Measurements from ENCODE around the gene CADPS2. TPM values are rescaled to one million over a fixed set of nuclear protein-coding genes. Genes with fewer than 3 reads are reported as not detected.

The CADPS2 gene
- total RNA-seq, 1 experiment from 2014 or later: 12.2 TPM

- TF ChIP-seq GRHL2 (CRISPR knock-in tag; IDR thresholded peaks at IDR 0.05; ENCODE audit: insufficient replicate concordance, severe bottlenecking) (no peak), FOXK1 (CRISPR knock-in tag; IDR thresholded peaks at IDR 0.05) (peak; percentile 75; the same call in 1 of the 2 replicates), NR1H2 (CRISPR knock-in tag; IDR thresholded peaks at IDR 0.05) (no peak), RELA (CRISPR knock-in tag; IDR thresholded peaks at IDR 0.05; ENCODE audit: borderline replicate concordance) (no peak), NFYB (CRISPR knock-in tag; conservative IDR thresholded peaks at IDR 0.05; ENCODE audit: low read depth) (no peak)
Measured at GRCh38 chr7:122886357-122887081, at the start of gene CADPS2 (continued).

GRCh38 chr7:122935620-122936019 lies 49.4 kb upstream of the CADPS2 start:
- ATAC-seq (no peak), DNase-seq (ENCODE audit: low spot score) (no peak)
- no peaks in the 10 kb centered on the region for H3K9me3 Mint-ChIP-seq
- no peaks in the 10 kb centered on the region for H3K4me1 Mint-ChIP-seq
- no peaks in the 10 kb centered on the region for H3K27me3 Mint-ChIP-seq (ENCODE audit: low read depth)
- no peak overlapping the region for H3K4me3 Mint-ChIP-seq
- CTCF ChIA-PET: no interaction called here
- no peak overlapping the region for H3K27ac Mint-ChIP-seq
- TF ChIP-seq ZNF671 (CRISPR knock-in tag; IDR thresholded peaks at IDR 0.05) (no peak), ZNF512 (CRISPR knock-in tag; IDR thresholded peaks at IDR 0.05; ENCODE audit: borderline replicate concordance) (no peak), ZBTB43 (CRISPR knock-in tag; IDR thresholded peaks at IDR 0.05) (no peak)
- no peaks in the 10 kb centered on the region for H3K36me3 Mint-ChIP-seq
- POLR2A ChIA-PET: no interaction called here

- Mint-ChIP-seq H3K36me3 (no peaks in the 10 kb centered on the region), H3K4me3 (no peak overlapping the region), H3K27ac (no peak overlapping the region; the same call in 1 of the 2 replicates), H3K9me3 (no peaks in the 10 kb centered on the region), H3K27me3 (ENCODE audit: low read depth) (no peaks in the 10 kb centered on the region), H3K4me1 (peaks cover 27% of the 10 kb centered on the region)
- ChIA-PET POLR2A (no interaction called here), CTCF (no interaction called here)
- DNase-seq (ENCODE audit: low spot score) (no peak), ATAC-seq (peak; percentile 58)
- TF ChIP-seq ATF3 (CRISPR knock-in tag; conservative IDR thresholded peaks at IDR 0.05) (no peak), ATF2 (CRISPR knock-in tag; IDR thresholded peaks at IDR 0.05; ENCODE audit: borderline replicate concordance, low read depth) (no peak), ZNF263 (CRISPR knock-in tag; IDR thresholded peaks at IDR 0.05; ENCODE audit: low read depth) (no peak), ZNF317 (CRISPR knock-in tag; IDR thresholded peaks at IDR 0.05; ENCODE audit: borderline replicate concordance, low read depth) (no peak), MXD4 (CRISPR knock-in tag; IDR thresholded peaks at IDR 0.05; ENCODE audit: borderline replicate concordance) (no peak)
Measured at GRCh38 chr7:122919643-122920181, 33.5 kb upstream of the CADPS2 start.

GRCh38 chr7:122914812-122915211 lies 28.6 kb upstream of the CADPS2 start:
- peaks cover 28% of the 10 kb centered on the region for H3K4me1 Mint-ChIP-seq
- H3K4me3 Mint-ChIP-seq: no peak overlapping the region
- no peaks in the 10 kb centered on the region for H3K36me3 Mint-ChIP-seq
- POLR2A ChIA-PET: no interaction called here
- H3K27me3 Mint-ChIP-seq (ENCODE audit: low read depth): no peaks in the 10 kb centered on the region
- CTCF ChIA-PET: interaction anchor here (0.5 kb wide), 1 partner anchor 56 kb away, joined by 3 read pairs; no protein-coding TSS in a partner anchor
- peaks cover 6% of the 10 kb centered on the region for H3K9me3 Mint-ChIP-seq
- ATAC-seq (no peak), DNase-seq (ENCODE audit: low spot score) (no peak)
- H3K27ac Mint-ChIP-seq: no peak overlapping the region
- TF ChIP-seq FOXP4 (CRISPR knock-in tag; IDR thresholded peaks at IDR 0.05) (no peak), ZNF425 (CRISPR knock-in tag; conservative IDR thresholded peaks at IDR 0.05) (no peak), TEAD4 (CRISPR knock-in tag; IDR thresholded peaks at IDR 0.05) (no peak), FOXP1 (CRISPR knock-in tag; IDR thresholded peaks at IDR 0.05; ENCODE audit: borderline replicate concordance) (no peak), ATF6 (CRISPR knock-in tag; IDR thresholded peaks at IDR 0.05) (no peak)

Measured in WTC11 (cell line).